A549 (cell line): ENCODE results near the gene TFAP2E.

ENCODE experiments used
- CHD2 ChIP-seq: fragments of 150-350 bp; IDR thresholded peaks from 2 replicates; pipeline ENCODE4 v1.6.1; 2014; ENCODE audit warnings: low read length; ENCODE audit not compliant: partially characterized antibody
- SMC3 ChIP-seq: fragments of >200 bp; sonication (Bioruptor Twin); formaldehyde crosslinking; IDR thresholded peaks from 3 replicates; pipeline ENCODE4 v1.6.1; 2018; ENCODE audit warnings: inconsistent platforms

DNA sequence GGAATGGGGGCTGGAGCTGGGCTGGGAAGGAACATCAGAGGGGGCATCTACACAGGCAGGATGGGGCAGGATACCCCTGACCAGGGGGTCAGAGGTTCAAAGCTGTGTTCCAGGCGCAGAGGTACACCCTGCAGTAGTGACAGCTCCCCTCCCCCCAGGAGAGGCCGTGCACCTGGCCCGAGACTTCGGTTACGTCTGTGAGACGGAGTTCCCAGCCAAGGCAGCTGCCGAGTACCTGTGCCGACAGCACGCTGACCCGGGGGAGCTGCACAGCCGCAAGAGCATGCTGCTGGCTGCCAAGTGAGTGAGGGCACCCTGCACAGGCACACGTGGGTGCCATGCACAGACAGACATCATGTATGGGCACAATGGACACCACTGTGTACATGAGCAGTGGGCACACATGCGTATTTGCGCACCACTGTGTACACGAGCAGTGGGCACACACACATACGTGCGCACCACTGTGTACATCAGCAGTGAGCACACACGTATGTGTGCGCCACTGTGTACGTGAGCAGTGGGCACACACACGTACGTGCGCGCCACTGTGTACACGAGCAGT is 17.4 kb downstream of the TFAP2E start:
- TF ChIP-seq CHD2: no peak
- no peak for TF ChIP-seq SMC3
